H9 (cell line): ENCODE results near the gene TEX55. TPM values are rescaled to one million over a fixed set of nuclear protein-coding genes. Genes with fewer than 3 reads are reported as not detected.
"Not testable (repeated sequence)": the region's sequence is repeated elsewhere in the genome, so short reads cannot be mapped to it uniquely, and the experiment has no call there.

ENCODE experiments used
- DNase-seq: peaks from one replicate; pipeline ENCODE4 v3.0.0-alpha.2; 2017
- H2AFZ ChIP-seq: one replicate; pipeline ENCODE4 v1.6.1; 2013; ENCODE audit warnings: mild to moderate bottlenecking, low read length, control low read depth, moderate library complexity
- H2AK5ac ChIP-seq: 2 replicates; pipeline ENCODE4 v1.6.1; 2013; ENCODE audit warnings: low read length, control low read depth, mixed read lengths; ENCODE audit not compliant: insufficient read length
- H2BK120ac ChIP-seq: one replicate; pipeline ENCODE4 v1.6.1; 2013; ENCODE audit warnings: low read depth, mild to moderate bottlenecking, low read length, control low read depth, inconsistent platforms; ENCODE audit not compliant: poor library complexity, severe bottlenecking
- H2BK12ac ChIP-seq: 2 replicates; pipeline ENCODE4 v1.6.1; 2013; ENCODE audit warnings: low read length, control low read depth, mixed read lengths, low read depth; ENCODE audit not compliant: insufficient read length
- H2BK15ac ChIP-seq: 2 replicates; pipeline ENCODE4 v1.6.1; 2013; ENCODE audit warnings: low read depth, low read length, control low read depth
- H2BK20ac ChIP-seq: one replicate; pipeline ENCODE4 v1.6.1; 2013; ENCODE audit warnings: low read depth, mild to moderate bottlenecking, low read length, control low read depth, inconsistent platforms; ENCODE audit not compliant: poor library complexity, severe bottlenecking
- H2BK5ac ChIP-seq: 2 replicates; pipeline ENCODE4 v1.6.1; 2013; ENCODE audit warnings: low read length, control low read depth, mixed read lengths; ENCODE audit not compliant: insufficient read length
- H3K14ac ChIP-seq: 2 replicates; pipeline ENCODE4 v1.6.1; 2013; ENCODE audit warnings: low read length, control low read depth; ENCODE audit not compliant: insufficient read depth
- H3K18ac ChIP-seq: 2 replicates; pipeline ENCODE4 v1.6.1; 2013; ENCODE audit warnings: low read depth, mild to moderate bottlenecking, mixed read lengths, low read length, control low read depth; ENCODE audit not compliant: insufficient read length
- H3K23ac ChIP-seq: 2 replicates; pipeline ENCODE4 v1.6.1; 2013; ENCODE audit warnings: low read length, control low read depth, mixed read lengths, low read depth; ENCODE audit not compliant: insufficient read length
- H3K23me2 ChIP-seq: 2 replicates; pipeline ENCODE4 v1.6.1; 2013; ENCODE audit warnings: low read depth, mild to moderate bottlenecking, mixed read lengths, low read length, control low read depth; ENCODE audit not compliant: insufficient read length, poor library complexity, severe bottlenecking
- H3K27ac ChIP-seq: 2 replicates; pipeline ENCODE4 v1.5.1; 2013; ENCODE audit warnings: low read length, control low read depth, mixed read lengths, low read depth; ENCODE audit not compliant: insufficient read length
- H3K27me3 ChIP-seq: 2 replicates; pipeline ENCODE4 v1.6.1; 2013; ENCODE audit warnings: low read length, control low read depth, inconsistent platforms; ENCODE audit not compliant: insufficient read depth
- H3K4ac ChIP-seq: 2 replicates; pipeline ENCODE4 v1.6.1; 2013; ENCODE audit warnings: low read depth, mild to moderate bottlenecking, control low read depth, inconsistent platforms, low read length, moderate library complexity
- H3K4me1 ChIP-seq: 2 replicates; pipeline ENCODE4 v1.6.1; 2013; ENCODE audit warnings: low read length, control low read depth, inconsistent platforms; ENCODE audit not compliant: insufficient read depth
- H3K4me2 ChIP-seq: 2 replicates; pipeline ENCODE4 v1.6.1; 2013; ENCODE audit warnings: low read length, control low read depth, mixed read lengths; ENCODE audit not compliant: insufficient read length, insufficient read depth
- H3K56ac ChIP-seq: 2 replicates; pipeline ENCODE4 v1.6.1; 2013; ENCODE audit warnings: low read depth, mild to moderate bottlenecking, mixed read lengths, low read length, control low read depth; ENCODE audit not compliant: insufficient read length
- H3K79me1 ChIP-seq: 2 replicates; pipeline ENCODE4 v1.6.1; 2013; ENCODE audit warnings: low read depth, mild to moderate bottlenecking, moderate library complexity, low read length, control low read depth, inconsistent platforms; ENCODE audit not compliant: insufficient read depth, poor library complexity, severe bottlenecking
- H3K79me2 ChIP-seq: 2 replicates; pipeline ENCODE4 v1.6.1; 2013; ENCODE audit warnings: low read length, control low read depth, inconsistent platforms; ENCODE audit not compliant: insufficient read depth
- H3K9ac ChIP-seq: 2 replicates; pipeline ENCODE4 v1.6.1; 2013; ENCODE audit warnings: low read length, control low read depth, mixed read lengths; ENCODE audit not compliant: insufficient read length; ENCODE audit errors: extremely low read depth
- H3K9me3 ChIP-seq: one replicate; pipeline ENCODE4 v1.6.1; 2013; ENCODE audit warnings: low read depth, low read length, inconsistent platforms; ENCODE audit not compliant: control insufficient read depth
- H3T11ph ChIP-seq: one replicate; pipeline ENCODE4 v1.6.1; 2013; ENCODE audit warnings: mild to moderate bottlenecking, low read length, control low read depth, inconsistent platforms
- H4K20me1 ChIP-seq: one replicate; pipeline ENCODE4 v1.6.1; 2013; ENCODE audit not compliant: control insufficient read depth, insufficient read length, insufficient read depth
- H4K5ac ChIP-seq: 2 replicates; pipeline ENCODE4 v1.6.1; 2013; ENCODE audit warnings: low read depth, mild to moderate bottlenecking, mixed read lengths, low read length, control low read depth; ENCODE audit not compliant: insufficient read length
- H4K8ac ChIP-seq: replicated peaks from 2 replicates; pipeline ENCODE4 v1.6.1; 2013; ENCODE audit warnings: low read length, control low read depth, mixed read lengths, low read depth; ENCODE audit not compliant: insufficient read length
- H4K91ac ChIP-seq: 2 replicates; pipeline ENCODE4 v1.6.1; 2013; ENCODE audit warnings: low read depth, mild to moderate bottlenecking, moderate library complexity, mixed read lengths, low read length, control low read depth; ENCODE audit not compliant: insufficient read length
- H3K27ac Mint-ChIP-seq, 3 experiments: 2 replicates in 2 of 3; 3 replicates in 1 of 3; pipeline ENCODE4 v1.8.0; 2020 to 2021; ENCODE audit warnings: mixed read lengths in 3 of 3, mild to moderate bottlenecking in 1 of 3, moderate library complexity in 1 of 3
- H3K27me3 Mint-ChIP-seq: 2 replicates; pipeline ENCODE4 v1.8.0; 2021; ENCODE audit warnings: low read depth, mild to moderate bottlenecking, moderate library complexity, mixed read lengths
- H3K36me3 Mint-ChIP-seq, 3 experiments: 2 replicates in 2 of 3; 3 replicates in 1 of 3; pipeline ENCODE4 v1.8.0; 2020 to 2021; ENCODE audit warnings: low read depth in 3 of 3, mixed read lengths in 3 of 3; ENCODE audit not compliant: insufficient read depth in 1 of 3
- H3K4me1 Mint-ChIP-seq, 2 experiments: 2 replicates each; pipeline ENCODE4 v1.8.0; 2020; ENCODE audit warnings: mixed read lengths in 2 of 2
- H3K4me3 Mint-ChIP-seq, 2 experiments: 2 replicates in 1 of 2; 3 replicates in 1 of 2; pipeline ENCODE4 v1.8.0; 2020 to 2021; ENCODE audit warnings: mild to moderate bottlenecking in 2 of 2, mixed read lengths in 2 of 2, moderate library complexity in 1 of 2
- H3K9me3 Mint-ChIP-seq, 2 experiments: 2 replicates in 1 of 2; 3 replicates in 1 of 2; pipeline ENCODE4 v1.8.0; 2020; ENCODE audit warnings: mild to moderate bottlenecking in 2 of 2, mixed read lengths in 2 of 2, moderate library complexity in 1 of 2
- CTCF ChIP-seq: fragments of 200-600 bp; sonication (generic); conservative IDR thresholded peaks from 3 replicates; pipeline ENCODE4 v1.8.0; 2021; ENCODE audit warnings: antibody characterized with exemption, mild to moderate bottlenecking
- WGBS: extraction: QIAGEN DNeasy Blood & Tissue Kit; methylation state at CpG from one replicate; pipeline ENCODE4 v1.1.7; 2013; ENCODE audit warnings: missing lambda C conversion rate, low lambda C conversion rate, mixed read lengths; ENCODE audit not compliant: insufficient read length; ENCODE audit errors: extremely low coverage; 5-methylcytosine and 5-hydroxymethylcytosine counted together
- total RNA-seq: library from RNA; stranded (reverse); gene quantifications from 2 replicates; pipeline ENCODE4 v1.2.1, GENCODE V29; 2021

TEX55 gene
- total RNA-seq, 1 experiment from 2014 or later = not detected

- Histone ChIP-seq H2BK15ac (no peak overlapping the region), H2BK5ac (no peak overlapping the region), H4K91ac (no peak overlapping the region), H2BK12ac (no peak overlapping the region), H4K5ac (no peak overlapping the region), H3K9ac (no peak overlapping the region), H3K23me2 (no peaks in the 10 kb centered on the region), H3K18ac (no peak overlapping the region), H3K9me3 (no peaks in the 10 kb centered on the region), H3T11ph (no peak overlapping the region), H3K14ac (no peak overlapping the region), H2BK20ac (no peak overlapping the region), H3K23ac (no peak overlapping the region), H3K79me2 (no peaks in the 10 kb centered on the region), H2BK120ac (no peak overlapping the region), H3K27ac (no peak overlapping the region), H3K27me3 (no peaks in the 10 kb centered on the region), H4K20me1 (no peaks in the 10 kb centered on the region), H3K4me2 (no peak overlapping the region), H3K4me1 (no peaks in the 10 kb centered on the region), H3K4ac (no peak overlapping the region), H3K79me1 (no peaks in the 10 kb centered on the region), H3K56ac (no peak overlapping the region), H2AFZ (no peak overlapping the region), H2AK5ac (no peak overlapping the region), H4K8ac (no peak overlapping the region)
- no peak overlapping the region for H3K4me3 Mint-ChIP-seq
- H3K4me1 Mint-ChIP-seq = no peaks in the 10 kb centered on the region
- no peak for TF ChIP-seq CTCF
- peaks cover 0 to 6% of the 10 kb centered on the region in 2 experiments; a peak in 4 of 5 replicates for H3K9me3 Mint-ChIP-seq
- WGBS = 100% methylated on average over 2 of the region's 4 CpGs
- DNase-seq = no peak
- peaks cover 0 to 4% (median 0%) of the 10 kb centered on the region in 3 experiments; a peak in 2 of 7 replicates for H3K36me3 Mint-ChIP-seq
- no peaks in the 10 kb centered on the region for H3K27me3 Mint-ChIP-seq
- no peak overlapping the region for H3K27ac Mint-ChIP-seq
Measured at GRCh38 chr3:119104031-119104430, 41.9 kb upstream of the TEX55 start.

GRCh38 chr3:119118330-119118729, 27.6 kb upstream of the TEX55 start:
- H3K79me1 ChIP-seq, H2BK120ac ChIP-seq, H2BK12ac ChIP-seq, H2AK5ac ChIP-seq, H3K18ac ChIP-seq, H3T11ph ChIP-seq, H3K79me2 ChIP-seq, H3K9ac ChIP-seq, H3K27me3 Mint-ChIP-seq, H3K4ac ChIP-seq, H2BK20ac ChIP-seq, H3K23me2 ChIP-seq, H4K91ac ChIP-seq, H3K14ac ChIP-seq, H3K4me2 ChIP-seq, H3K27ac ChIP-seq, H4K20me1 ChIP-seq, H2BK15ac ChIP-seq, H2AFZ ChIP-seq, DNase-seq, H3K4me3 Mint-ChIP-seq, H3K27ac Mint-ChIP-seq, H3K27me3 ChIP-seq, H3K23ac ChIP-seq, H3K4me1 ChIP-seq, H3K56ac ChIP-seq, H2BK5ac ChIP-seq, H4K8ac ChIP-seq, H4K5ac ChIP-seq: not testable (repeated sequence)
- Mint-ChIP-seq H3K36me3 (peaks cover 52 to 77% (median 68%) of the 10 kb centered on the region in 3 experiments), H3K4me1 (peaks cover 20 to 23% of the 10 kb centered on the region in 2 experiments), H3K9me3 (peaks cover 71 to 75% of the 10 kb centered on the region in 2 experiments)
- H3K9me3 ChIP-seq = peaks cover 53% of the 10 kb centered on the region
- no CpG with 5 or more reads among the region's 3 CpGs for WGBS
